Activated CD8-positive, alpha-beta memory T cell treated with anti-CD3 and anti-CD28 coated beads for 24 hours (primary cell): ENCODE data around the gene PDE6B.
"Not testable (repeated sequence)": the region's sequence is repeated elsewhere in the genome, so short reads cannot be mapped to it uniquely, and the experiment has no call there.

Experiments
- DNase-seq: peaks from one replicate; pipeline ENCODE4 v3.0.0-alpha.2; 2020

PDE6B gene

GRCh38 chr4:635851-636627 is 10.7 kb downstream of the PDE6B start:
- no peak for DNase-seq

GRCh38 chr4:636628-637159 is 11.3 kb downstream of the PDE6B start:
- no peak for DNase-seq

DNA sequence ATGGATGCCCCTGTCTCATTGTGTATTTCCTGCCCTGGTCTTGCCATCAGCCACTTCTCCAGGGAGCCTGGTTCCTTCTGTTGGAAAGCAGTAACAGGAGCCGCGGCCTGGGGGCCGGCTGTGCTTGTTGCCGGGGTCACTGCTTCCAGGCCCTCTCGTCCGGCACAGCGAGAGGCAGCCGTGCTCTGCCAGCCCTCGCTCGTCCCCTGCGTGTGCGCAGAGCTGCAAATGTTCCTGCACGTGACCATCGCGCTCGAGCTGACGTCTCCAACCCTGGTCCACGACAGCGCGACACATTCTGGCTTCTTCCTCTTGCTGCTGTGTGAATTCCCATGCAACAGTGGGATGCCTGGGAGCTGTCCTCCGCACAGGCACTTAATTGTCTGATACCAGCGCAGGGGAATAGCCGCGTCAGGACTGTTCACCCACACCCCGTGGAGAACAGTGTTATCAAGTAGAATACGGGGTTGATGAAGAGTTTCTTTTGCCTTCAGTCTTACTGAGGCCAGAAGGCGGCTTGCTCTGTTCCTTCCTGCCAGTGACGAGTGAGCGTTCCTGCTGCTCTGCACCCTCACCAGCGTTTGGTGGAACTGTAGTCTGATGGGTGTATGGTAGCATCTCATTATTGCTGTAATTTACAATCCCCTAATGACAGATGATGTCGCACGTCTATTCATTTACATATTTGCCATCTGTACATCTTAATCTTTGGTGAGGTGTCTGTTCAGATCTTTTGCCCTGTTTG is 12.3 kb downstream of the PDE6B start:
- DNase-seq = no peak

- DNase-seq = not testable (repeated sequence)
Observed at GRCh38 chr4:642366-642765, 17.0 kb downstream of the PDE6B start.

- peak; percentile 69 for DNase-seq
Observed at GRCh38 chr4:646460-646859, 21.1 kb downstream of the PDE6B start.

- no peak for DNase-seq
Observed at GRCh38 chr4:647481-647880, 22.1 kb downstream of the PDE6B start.

DNA sequence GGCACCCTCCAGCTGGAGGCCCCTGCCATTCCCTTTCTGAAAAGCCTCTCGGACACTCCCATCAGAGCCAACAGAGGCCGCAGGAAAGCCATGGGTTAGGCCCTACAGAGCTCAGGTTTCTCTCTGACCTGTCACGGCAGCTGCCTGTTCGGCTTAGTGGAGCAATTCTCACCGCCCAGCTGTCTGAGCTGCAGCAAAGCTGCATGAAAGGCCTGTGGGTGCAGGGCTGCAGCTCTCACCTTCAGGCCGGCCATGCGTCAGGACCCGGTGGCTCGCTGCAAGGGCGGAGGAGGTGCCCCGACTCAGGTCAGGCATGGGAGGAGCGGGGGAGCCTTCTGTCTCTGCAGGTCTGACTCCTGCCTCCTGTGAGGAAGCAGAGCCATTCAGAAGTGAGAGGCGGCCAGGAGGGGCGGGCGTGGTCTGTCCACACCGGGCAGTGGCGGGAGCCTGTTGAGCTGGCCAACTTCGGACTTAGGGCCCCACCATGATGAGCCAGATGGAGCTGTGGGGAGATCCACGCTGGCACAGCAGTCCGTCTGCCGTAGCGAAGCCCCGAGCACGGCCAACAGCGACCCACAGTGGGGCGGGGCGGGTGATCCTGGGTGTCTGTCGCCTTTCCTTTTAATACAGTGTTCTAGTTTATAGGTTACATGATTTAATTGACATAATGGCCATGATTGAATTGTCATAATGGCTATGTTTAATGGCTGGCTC is 23.4 kb downstream of the PDE6B start:
- DNase-seq = no peak

- DNase-seq = no peak
Observed at GRCh38 chr4:649293-649625, 23.9 kb downstream of the PDE6B start.

DNA sequence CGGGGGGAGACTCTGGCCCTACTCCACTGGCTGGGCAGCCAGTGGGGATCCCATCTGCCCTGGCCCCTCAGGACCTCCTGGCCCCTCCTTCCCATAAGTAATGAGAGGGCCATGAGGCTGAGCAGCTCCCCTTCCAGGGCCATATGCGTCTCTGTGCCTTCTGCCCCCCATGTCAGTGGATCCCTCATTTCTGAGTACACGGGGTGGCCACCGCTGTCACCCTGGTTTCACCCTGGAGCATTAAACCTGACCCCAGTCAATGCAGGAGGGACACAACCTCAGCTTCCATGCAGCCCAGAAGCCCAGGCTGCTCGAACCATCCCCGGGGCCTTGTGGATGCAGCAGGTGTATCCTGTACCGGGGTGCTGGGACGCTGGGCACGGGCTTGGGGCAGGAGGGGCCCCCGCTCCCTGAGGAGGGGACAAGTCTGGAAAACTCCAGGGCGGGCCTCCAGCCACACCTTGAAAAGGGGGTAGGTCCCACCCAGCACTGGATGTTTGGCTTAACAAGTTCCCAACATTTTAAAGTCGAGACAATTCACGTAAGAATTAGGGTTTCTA is 24.5 kb downstream of the PDE6B start:
- no peak for DNase-seq

DNA sequence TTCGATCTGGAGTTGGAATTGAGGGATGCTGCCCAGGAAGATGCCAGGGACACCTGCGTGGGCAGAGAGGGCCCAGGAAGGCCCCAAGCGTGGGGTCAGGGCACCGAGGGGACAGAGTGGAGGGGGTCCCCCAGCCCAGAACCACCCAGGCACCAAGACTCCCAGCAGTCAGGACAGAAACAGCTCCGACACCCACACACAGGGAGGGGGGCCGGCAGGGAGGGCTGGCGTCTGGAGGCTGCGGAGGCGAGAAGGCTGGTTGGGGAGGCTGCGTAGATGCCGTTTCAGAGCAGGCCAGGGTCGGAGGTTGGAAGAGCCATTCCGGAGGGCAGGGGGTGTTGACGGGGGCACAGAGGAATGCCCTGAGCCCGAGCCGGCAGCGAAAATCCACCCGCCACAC is 25.1 kb downstream of the PDE6B start:
- no peak for DNase-seq

GRCh38 chr4:650951-651883 is 25.8 kb downstream of the PDE6B start:
- no peak for DNase-seq

DNA sequence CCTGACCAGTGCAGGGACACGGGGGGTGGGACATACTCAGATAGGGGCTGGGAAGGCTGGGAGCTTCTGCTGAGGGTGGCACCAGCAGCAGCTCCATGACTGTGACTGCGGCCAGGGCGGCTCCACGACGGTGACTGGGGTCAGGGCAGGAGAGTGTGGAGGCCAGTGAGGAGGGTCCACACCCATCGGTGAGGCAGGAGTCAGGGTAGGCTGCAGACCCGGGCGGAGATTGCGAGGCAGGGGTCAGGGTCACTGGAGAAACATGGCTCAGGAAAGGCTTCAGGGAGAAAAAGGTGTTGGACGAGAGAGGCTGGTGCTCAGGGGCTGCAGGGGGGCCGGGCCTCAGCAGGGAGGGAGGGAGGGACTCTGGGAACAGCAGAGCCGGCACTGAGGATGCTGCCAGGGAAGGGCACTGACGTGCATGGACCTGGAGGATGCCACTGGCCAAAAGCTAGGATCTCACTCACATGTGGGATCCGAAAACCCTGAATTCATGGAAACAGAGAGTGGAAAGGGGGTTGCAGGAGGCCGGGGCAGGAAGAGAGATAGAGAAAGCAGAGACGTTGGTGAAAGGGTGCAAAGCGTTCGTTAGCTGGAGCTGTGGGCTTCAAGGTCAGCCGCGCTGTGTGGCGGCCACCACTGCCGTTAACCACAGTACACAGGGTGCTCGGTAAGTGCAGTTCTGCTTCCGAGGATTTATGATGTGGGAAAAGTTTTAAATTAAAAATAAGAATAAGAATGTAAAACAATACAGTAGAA is 26.7 kb downstream of the PDE6B start:
- DNase-seq = no peak

- DNase-seq = no peak
Observed at GRCh38 chr4:653080-653821, 27.9 kb downstream of the PDE6B start.

DNA sequence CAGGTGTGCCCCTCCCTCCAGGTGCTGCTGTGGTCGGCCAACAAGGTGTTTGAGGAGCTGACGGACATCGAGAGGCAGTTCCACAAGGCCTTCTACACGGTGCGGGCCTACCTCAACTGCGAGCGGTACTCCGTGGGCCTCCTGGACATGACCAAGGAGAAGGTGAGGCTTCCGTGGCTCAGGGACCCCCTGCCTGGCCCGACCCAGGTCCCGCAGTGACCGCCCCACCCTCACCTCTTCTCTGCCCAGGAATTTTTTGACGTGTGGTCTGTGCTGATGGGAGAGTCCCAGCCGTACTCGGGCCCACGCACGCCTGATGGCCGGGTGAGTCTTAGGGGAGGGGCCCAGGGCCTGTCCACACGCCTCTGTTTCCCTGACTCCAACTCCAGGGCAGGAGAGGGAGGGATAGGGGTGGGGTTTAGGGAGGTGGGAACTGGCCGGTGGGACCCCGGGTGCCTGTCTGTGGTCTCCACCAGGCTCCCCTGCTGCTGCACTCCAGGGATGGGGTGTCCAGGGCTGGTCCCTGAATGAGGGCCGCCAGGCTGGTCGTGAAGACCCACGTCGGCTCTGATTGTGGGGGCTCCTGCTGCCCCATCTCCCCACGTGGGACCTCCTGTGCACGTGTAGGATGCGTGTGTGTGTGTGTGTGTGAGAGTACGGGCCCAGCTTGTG is 28.6 kb downstream of the PDE6B start:
- no peak for DNase-seq

DNA sequence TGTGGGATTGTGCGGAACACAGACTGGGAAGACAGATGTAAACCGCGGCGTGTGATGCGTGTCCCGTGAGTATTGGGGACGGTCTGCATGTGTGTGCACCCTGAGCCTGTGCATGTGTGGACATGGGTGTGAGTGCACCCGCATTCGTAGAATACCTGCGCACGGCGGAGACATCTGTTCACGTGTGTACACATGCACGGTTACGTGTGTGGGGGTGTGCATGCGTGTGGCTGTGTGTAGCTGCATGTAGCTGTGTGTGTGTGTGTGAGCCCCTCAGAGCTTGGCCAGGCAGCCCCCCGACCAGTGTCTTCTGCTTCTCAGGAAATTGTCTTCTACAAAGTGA is 29.1 kb downstream of the PDE6B start:
- DNase-seq = no peak

GRCh38 chr4:654871-655463 is 29.6 kb downstream of the PDE6B start:
- DNase-seq = no peak

DNA sequence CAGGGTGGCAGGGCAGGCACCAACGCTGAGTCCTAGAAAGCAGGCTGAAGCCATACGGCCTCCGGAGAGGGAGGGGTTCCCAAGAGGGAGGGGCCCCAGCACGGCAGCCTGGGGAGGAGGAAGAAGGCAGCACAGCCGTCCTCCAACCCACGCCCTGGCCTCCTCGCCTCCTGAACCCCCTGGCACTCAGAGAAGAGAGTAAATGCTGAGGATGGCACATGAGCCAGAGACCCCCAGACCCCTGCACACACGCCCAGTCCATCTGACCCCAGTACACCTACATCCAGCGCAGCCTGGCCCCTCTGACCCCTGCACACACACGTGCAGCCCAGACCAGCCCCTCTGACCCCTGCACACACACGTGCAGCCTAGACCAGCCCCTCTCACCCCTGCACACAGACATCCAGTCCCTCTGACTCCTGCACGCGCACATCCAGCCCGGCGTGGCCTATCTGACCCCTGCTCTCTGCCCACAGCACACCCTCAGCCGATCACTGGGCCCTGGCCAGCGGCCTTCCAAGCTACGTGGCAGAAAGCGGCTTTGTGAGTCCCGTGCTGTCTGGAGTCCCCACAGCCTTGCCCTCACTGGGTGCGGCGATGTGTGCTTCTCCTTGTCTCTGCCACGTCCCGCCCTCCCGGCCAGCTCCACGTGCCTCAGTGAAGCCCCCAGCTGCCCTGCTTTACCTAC is 30.2 kb downstream of the PDE6B start:
- no peak for DNase-seq

DNA sequence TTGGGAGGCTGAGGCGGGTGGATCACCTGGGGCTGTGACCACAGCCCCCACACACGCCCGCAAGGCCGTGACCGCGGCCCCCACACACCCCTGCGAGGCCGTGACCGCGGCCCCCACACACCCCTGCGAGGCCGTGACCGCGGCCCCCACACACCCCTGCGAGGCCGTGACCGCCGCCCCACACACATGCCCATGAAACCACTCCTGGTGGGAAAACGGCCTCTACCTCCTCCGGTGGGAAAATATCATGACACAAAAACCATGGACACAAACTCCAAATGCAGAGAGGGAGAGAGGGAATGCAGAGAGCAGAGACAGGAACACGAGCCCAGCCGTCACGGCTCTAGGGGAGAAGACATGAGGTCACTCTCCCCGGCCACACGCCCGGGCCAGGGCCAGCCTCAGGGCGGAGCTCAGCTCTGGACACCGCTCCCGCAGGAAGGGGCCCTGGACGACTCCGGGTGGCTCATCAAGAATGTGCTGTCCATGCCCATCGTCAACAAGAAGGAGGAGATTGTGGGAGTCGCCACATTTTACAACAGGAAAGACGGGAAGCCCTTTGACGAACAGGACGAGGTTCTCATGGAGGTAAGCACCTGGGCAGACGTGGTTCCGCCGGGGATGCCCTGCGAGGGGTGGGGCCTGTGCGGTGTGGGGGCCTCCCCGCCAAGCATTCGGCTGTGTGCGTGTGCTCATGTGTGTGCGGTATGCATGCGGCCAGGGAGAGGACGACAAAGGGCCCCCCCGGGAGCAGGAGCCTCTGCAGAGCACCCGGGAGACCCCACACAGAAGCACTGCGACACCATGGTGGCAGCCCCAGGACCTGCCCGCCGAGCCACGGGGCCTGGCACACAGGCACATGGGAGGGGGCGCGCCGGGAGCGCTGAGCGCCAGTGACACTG is 31.3 kb downstream of the PDE6B start:
- no peak for DNase-seq
